ENCODE results near the gene IDUA.
"Not testable (repeated sequence)": the region's sequence is repeated elsewhere in the genome, so short reads cannot be mapped to it uniquely, and the experiment has no call there.

Gene IDUA

DNA sequence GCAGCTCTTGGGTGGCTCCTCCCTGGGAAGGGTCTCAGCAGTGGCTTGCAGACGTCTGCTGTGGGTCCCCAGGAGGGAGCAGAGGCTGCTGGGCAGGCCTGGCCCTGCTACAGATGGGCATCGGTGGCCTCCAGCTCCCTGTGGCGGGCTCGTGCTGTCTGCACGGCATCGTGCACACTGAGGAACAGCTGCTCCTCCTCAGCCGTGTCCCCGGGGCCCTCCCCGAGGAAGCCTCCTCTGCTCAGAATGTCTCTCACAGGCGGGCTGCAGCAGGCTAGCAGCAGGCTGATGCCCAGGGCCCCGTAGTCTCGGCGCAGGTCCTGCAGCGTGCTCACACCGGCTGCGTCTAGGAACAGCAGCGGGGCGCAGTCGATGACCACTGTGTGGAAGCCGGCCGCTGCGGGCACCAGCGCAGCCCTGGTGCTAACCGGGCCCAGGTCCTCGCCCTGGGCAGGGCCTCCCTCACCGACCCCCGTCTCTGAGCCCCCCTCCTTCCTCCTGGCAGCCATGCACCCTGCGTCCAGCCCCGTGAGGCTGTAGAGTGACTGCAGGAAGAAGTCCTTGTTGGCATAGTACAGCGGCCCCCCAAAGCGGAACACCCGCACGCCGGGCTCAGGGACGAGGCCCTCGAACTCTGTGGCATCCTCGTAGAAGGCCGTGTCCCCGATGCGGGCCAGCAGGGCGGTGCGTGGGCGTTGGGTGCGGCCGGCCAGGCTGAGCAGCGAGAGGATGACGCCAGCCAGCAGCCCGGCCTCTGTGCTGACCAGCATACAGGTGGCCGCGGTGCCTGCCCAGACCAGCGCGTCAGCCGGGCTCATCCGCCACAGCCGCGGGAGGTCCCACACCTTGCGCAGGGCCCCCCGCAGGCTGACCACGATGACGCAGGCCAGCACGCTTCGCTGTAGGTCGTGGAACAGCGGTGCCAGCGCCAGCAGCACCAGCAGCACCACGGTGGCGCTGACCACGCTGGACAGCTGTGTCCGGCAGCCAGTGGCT lies 2.2 kb downstream of the IDUA start:
- no peak for DNase-seq

DNA sequence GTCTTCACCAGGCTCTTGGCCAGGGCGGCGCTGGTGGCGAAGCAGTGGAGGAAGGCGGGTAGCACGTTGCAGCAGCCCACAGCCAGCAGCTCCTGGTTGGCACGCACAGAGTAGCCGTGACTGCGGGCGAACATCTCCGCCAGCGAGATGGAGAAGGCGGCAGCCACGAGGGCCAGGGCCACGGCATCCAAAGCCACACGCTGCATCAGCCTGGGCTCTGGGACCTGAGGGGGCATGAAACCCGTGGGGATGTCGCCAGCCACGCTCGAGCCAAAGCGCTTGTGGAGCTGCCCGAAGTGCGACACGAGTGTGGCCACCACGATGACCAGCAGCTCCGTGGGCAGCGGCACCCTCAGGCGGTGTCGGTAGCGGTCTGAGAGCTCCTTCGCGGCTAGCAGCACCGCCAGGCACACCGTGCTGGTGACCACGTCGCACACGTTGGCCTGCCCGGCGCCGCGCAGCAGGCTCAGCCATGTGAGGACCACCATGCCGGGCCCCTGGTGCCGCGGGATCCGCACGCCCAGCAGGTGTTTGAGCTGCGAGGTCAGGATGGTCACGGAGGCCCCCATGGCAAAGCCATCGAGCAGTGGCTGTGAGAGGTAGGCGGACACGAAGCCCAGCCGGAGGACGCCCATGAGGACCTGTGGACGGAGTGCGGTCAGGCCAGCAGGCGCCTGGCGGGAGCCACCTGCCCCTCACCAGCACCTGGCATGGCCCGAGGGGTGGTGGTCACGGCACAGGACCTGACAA lies 3.1 kb downstream of the IDUA start:
- no peak for DNase-seq

DNA sequence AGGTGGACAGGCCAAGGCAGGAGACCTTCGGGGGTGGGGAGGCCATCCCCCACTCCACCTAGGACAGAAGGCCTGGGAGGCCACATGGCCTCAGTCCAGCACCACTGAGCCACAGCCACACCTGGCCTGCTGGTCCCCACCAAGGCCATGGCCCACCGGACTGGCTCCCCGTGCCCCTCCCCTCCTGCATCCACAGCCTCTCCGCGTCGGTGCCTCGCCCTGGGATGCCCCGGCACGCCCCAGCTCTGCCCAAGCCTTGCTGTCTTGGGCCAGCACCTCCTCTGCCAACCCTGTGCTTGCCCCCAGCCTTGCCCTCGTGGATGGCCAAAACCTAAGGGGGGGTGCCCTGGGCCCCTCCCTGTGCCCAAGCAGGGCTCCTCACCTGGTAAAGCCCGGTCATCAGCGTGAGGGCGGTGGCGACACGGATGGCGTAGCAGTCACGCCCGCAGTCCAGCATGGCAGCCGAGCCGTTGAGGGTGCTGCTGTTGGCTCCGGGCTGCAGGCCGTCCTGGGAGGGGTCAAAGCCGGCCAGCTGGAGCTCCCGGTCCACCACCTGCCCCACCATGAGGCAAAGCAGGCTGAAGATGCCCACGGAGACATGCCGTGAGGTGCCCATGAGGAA lies 4.0 kb downstream of the IDUA start:
- DNase-seq = no peak

DNA sequence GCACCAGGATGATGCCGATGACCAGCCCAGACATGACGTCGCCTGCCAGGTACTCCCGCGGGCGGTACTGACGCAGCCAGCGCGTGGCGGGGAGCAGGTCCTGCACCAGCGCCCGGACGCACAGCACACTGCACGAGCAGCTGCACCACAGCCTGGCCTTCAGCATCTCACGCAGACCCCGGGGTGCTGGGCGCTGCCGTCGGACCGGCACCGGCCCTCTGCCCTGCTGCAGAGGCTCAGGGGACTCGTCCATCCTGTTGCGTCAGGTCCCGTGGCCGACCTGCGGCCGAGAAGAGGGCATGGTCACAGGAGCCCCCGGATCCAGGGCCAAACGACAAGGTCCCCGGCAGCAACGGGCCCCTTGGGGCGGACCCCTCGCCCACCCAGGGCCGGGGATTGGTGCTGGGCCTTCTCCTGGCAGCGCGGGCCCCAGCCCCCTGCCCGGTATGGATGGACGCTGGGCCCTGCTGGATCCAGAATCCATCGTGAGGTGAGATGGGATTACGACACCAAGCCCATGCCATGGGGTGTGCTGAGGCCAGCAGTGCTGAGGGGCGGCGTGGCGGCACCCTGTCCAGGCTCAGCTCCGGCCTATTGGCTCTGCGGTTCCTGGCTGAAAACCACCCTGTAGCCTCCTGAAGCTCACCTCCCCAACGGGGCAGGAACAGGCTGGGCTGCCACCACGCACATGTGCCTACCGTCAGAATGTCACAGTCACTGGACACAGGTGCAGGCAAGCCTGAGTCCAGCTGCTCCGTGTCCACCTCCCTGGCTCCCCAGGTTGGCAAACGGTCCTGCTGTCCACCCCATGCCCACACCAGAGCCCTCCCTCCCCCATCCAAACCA lies 4.8 kb downstream of the IDUA start:
- no peak for DNase-seq

DNA sequence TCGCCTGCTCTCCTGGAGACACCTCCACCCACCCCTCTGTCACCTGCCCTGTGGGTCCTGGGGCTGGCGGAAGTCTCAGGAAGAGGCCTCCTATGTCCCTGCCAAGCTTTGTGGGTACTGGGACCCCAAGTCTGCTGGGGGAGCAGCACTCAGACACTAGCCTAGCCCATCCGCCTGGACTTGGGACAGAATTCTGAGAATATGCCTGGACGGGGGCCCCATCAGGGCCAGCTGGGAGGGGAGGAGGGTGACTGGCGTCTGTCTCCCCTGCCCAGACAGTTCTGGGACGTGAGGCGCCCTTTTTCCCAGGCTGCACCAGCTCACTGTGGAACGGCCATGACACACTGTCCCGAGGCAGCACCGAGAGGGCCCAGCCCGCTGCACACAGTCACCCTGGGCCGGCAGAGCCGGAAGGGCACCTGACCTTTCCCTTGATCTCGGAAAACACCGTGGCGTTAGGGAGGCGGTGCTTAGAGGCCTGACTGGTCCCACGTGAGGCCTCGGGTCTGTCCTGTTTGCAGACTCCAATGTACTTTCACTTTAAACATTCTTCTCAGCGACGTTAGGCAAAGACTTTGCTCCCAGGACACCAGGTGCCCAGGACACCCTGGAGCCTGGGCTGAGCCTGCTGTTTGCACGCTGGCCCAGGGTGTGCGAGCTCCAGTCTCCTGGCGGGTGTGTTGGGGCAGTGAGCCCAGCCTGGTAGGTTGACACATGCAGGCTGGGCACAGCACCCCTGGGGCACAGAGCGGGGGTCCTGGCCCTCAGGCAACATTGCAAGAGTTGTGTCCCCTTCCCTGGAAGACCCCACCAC lies 5.7 kb downstream of the IDUA start:
- no peak for DNase-seq

DNA sequence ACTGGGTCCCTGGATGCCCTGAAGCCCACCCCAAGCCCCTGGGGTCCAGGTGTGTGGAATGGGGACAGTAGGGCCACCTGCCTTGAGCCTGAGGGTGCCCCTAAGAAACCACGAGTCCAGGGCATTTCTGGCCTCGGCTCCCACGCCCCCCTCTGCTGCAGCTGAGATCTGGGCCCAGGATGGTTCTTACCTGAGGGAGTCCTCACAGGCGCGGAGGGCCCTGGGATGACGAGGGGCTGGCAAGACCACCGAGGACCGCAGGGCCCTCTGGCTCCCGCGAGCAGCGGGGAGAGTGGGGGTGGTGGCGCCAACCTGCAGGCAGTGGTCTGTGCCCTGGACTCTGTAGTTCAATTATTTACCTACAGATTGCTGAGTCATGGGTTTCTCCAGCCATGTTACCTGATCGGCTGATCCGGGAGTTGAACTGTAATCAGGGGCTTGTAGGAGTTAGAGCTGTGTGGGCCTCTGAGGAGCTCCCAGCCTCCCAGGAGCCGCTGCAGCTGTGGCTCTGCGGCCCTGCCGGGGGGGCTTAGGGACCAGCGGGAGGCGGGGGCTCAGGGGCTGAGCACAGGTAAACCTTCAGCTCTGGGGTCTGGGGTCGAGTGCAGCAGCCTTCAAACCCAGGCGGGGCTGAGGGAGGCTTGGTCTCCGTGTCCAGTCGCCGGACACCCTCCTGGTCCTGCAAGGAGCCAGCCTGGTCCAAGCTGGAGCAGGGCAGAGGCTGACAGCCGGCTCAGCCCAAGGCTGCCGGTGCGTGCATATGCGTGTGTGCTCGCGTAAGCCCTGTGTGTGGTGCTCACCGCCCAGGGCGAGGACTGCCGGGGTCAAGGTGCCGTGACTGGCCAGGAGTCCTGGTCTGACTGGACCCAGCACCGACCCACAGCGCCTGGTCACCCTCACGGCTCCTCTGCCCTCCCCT lies 6.5 kb downstream of the IDUA start, which contains the start of gene SLC26A1:
Gene SLC26A1 (minus strand): TSS at position 294 of the 919 bp plus-strand sequence. CDS start 1,701 bp downstream, outside the sequence.
- no peak for DNase-seq

DNA sequence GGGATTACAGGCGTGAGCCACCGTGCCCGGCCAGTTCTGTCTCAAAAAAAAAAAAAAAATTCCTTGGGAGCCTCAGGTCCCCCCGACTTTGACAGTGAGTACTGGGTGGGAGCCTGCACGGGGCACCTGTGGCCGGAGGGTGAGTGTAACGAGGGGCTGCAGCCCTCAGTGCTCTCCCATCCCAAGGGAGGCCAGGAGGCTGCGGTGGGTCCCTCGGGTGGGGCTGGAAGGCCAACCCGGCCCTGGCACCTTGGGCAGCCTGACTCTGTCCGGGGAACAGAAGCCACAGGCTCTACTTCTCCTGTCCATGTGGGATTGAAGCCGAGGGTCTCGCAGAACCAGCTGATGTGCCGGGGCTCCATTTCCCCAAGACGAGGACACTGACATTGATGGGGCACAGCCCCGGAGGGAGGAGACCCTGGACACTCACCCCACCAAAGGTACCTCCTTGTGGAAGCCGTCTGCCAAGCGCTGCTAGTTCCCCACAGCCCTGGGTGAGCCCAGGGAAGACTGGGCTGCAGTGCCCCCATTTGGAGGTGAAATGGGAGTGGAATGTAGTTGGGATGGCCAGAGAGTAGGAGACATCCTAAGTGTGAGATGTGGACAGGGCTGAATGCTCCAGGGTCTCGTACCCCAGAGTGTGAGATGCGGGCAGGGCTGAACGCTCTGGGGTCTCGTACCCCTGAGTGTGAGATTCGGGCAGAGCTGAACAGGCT lies 8.6 kb downstream of the IDUA start:
- DNase-seq = no peak

DNA sequence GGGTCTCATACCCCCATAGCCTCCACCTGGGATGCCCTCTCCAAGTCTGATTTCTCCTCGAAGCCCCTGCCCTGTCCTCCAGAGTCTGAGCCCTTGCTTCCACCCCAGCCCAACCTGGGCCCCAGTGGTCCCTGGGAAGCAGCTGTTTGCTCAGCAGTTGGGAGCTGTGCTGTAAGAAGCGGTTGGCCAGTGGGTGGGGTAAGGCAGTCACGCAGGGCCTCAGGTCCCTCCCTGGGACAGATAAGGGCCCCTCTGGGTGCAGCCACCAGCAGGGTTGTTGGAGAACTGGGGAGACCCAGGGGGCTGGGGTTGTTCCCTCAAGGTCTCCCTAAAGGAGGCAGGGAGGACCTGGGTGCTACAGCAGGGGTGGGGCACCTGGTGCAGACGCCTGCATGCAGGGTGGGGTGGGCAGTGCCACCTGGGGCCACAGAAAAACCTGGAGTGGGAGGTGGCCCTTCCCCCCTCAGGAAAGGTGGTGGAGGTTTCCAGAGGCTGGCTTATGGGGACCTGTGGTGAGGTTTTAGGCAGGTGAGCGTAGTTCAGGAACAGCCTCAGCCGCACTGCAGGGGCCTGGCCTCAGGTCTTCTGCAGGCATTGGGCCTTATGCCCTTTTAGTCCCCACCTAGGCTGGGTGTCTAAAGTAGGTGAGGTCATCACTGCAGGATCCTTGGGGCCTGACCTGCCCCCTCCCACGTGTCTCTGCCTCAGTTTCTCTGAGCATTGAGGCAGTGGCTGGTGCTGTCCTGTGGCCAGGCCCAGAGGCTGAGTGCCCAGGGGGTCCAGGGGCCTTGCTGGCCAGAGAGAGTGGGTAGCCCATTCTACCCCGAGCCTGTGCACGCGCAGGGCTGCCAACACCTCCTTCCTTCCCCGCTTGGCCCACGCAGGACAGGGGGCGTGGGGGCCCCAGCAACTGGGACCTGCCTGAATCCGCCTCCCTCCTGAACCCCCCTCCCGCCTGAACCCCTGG lies 9.5 kb downstream of the IDUA start:
- no peak for DNase-seq

DNA sequence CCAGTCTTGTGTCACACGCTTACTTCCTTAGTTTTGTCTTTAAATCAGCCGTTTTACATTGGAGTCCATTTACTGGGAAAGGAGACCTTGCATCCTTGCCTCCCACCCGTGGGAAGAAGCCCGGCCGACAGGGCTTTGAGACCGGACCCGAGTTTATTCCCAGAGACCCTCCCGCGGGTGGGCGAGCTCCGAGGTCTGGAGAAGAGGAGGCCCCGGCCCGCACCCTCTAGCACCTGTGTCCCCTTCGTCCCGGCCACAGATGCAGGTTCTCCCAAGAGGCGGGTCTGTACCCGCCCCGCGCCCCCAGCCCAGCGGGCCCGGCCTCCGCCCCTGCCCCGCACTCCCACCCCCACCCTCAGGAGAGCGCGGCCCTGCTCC lies 10.1 kb downstream of the IDUA start:
- DNase-seq = no peak

DNA sequence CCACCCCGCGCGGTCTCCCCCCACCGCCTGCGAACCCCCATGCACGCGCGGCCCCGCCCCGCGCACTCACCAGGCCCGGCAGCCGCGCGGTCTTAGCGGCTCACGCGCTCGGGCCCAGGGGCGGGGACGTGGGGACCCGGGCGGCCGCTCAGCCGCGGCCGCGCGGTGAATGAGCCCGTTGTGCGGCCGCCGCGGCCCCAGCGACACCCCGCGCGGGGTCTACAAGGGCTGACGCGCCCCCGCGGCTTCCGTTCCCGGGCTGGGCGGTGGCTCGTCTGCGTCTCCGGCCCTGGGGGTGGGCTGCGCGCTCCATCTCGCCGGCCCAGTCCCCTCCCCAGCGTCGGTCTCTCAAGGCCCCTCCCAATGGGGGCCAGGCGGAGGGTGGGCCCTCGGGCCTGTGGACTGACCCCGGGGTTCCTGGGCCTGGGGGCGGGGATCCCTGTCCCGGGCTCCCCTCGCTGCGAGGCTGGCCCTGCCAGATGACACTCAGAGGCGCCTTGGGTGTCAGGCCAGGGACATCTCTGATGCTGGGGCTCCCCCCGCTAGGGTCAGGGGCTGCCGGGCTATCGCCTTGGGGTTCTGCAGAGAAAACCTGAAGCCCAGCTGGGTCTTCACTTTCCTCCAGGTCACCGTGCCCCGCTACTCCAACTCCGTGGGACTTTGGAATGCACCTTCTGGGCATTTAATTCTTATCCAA lies 10.7 kb downstream of the IDUA start:
- DNase-seq = no peak

DNA sequence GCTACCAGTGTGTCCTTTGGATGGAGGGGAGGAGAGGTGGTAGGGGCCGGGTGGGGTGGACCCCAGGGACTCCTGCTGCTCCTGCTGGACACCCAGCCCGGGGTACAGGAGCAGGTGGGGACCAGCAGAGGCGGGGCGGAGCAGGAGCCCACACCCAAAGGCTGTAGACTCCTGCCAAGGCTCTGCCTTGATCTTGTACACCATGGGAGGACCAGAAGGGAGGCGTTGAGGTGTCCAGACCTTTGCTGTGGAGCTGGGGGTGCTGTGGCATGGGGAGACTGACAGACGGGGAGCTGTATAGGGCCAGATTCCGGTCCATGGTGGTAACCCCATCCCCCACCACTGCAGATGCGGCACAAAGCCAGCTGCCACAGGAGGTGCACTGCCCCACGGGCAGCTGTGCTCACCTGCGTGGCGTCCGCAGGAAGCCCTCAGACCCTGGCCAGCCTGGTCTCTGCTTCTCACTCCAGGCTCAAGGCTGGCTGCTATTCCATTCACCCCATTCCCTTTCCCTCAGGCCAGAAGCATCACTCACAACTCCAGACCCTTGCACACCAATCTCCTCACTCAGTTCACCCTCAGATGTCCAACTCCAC lies 11.3 kb downstream of the IDUA start:
- DNase-seq = no peak

DNA sequence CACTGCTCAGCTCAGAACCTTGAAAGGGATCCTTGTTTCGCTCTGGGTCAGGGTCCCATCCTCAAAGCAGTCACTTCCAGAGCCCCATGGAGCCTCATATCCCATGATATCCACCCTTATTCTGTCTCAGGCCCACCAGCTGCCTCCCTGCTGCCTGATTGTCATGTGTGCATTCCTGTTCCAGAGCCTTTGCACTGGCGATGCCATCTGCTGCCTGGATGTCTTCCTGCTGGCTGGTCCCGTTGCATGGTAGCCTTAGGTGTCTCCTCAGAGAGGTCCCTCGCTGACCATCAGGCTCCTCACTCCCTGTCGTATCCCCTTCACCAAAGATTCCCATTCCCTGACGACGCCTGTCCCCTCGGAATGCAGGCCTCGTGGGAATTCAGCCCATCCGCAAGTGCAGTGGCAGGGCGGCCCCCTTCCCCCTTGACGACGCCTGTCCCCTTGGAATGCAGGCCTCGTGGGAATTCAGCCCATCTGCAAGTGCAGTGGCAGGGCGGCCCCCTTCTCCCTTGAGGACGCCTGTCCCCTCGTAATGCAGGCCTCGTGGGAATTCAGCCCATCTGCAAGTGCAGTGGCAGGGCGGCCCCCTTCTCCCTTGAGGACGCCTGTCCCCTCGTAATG lies 12.5 kb downstream of the IDUA start:
- DNase-seq = not testable (repeated sequence)

DNA sequence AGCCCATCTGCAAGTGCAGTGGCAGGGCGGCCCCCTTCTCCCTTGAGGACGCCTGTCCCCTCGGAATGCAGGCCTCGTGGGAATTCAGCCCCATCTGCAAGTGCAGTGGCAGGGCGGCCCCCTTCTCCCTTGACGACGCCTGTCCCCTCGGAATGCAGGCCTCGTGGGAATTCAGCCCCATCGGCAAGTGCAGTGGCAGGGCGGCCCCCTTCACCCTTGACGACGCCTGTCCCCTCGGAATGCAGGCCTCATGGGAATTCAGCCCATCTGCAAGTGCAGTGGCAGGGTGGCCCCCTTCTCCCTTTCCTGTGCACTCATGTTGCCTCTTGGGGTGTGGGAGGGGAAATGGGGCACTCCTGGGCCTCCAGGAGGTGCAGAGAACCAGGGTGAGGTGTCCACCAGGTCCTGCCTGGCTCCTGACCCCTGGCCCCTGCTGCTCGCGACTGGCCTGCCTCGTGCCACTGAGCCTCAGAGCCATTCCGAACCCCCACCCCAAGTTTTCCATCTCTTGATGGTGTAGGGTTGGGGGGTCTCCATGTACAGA lies 13.1 kb downstream of the IDUA start:
- no peak for DNase-seq

DNA sequence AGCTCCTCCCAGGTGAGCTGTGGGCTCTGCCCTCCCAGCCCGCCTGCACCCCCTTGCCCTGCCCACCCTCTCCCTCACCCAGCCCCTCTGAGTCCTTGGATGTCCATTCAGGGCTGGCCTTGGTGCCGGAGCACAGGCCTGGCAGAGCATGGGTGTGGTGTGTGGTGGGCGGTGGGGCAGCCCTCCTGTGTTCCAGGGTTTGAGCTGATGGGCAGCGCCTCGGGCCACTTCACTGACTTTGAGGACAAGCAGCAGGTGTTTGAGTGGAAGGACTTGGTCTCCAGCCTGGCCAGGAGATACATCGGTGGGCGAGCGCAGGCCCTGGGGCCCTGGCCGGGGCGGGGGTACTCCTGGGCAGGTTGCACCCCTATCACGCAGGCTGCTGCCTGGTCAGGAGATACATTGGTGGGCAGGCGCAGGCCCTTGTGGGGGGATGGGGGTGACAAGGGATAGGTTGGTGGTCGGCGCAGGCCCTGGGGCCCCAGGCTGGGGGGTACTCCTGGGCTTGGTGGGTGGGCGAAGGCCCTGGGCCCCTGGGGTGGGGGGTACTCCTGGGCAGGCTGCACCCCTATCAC lies 13.9 kb downstream of the IDUA start:
- DNase-seq = no peak

DNA sequence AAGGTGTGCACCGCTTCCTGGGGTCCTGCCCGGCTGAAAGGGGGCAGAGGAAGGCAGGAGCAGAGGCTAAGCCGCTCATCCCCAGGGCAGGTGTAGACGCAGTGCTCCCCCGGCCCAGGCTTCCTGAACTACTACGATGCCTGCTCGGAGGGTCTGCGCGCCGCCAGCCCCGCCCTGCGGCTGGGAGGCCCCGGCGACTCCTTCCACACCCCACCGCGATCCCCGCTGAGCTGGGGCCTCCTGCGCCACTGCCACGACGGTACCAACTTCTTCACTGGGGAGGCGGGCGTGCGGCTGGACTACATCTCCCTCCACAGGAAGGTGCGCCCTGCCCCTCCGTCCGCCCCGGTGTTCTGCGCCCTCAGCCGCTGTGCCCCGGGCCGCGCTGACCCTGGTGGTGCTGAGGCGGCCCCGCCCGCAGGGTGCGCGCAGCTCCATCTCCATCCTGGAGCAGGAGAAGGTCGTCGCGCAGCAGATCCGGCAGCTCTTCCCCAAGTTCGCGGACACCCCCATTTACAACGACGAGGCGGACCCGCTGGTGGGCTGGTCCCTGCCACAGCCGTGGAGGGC lies 14.8 kb downstream of the IDUA start:
- no peak for DNase-seq

DNA sequence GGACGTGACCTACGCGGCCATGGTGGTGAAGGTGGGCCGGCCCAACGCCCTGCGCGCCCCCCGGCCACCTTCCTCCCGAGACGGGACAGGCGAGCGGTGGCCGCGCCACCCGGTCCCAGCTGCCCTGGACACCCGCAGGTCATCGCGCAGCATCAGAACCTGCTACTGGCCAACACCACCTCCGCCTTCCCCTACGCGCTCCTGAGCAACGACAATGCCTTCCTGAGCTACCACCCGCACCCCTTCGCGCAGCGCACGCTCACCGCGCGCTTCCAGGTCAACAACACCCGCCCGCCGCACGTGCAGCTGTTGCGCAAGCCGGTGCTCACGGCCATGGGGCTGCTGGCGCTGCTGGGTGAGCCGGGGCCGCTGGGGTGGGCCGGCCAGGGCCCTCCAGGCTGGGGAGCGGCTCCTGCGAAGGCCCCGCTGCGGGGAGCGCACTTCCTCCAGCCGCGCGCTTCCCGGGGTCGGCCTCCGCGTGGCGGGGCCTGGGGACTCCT lies 15.3 kb downstream of the IDUA start:
- DNase-seq = no peak
